K562 (cell line): ENCODE data around the gene PRAME. TPM values are rescaled to one million over a fixed set of nuclear protein-coding genes. Genes with fewer than 3 reads are reported as not detected.
A peak's percentile ranks its signal among the peaks of the same experiment; 100 is the strongest.

ENCODE experiments used
- ELF4 ChIP-seq: fragments of 450-650 bp; formaldehyde crosslinking; IDR thresholded peaks from 2 replicates; pipeline ENCODE4 v1.4.0; 2022; ENCODE audit warnings: missing genetic modification characterization
- FOXM1 ChIP-seq, 2 experiments: fragments of 450-650 bp in 1 of 2; sonication (generic) in 1 of 2; formaldehyde crosslinking in 1 of 2; IDR thresholded peaks; 2 replicates each; pipeline versions ENCODE4 v1.6.1 to v1.9.0; 2017 to 2022; ENCODE audit warnings: low read depth in 2 of 2, mild to moderate bottlenecking in 2 of 2, missing genetic modification reagents in 1 of 2, moderate library complexity in 1 of 2
- MCM7 ChIP-seq, 2 experiments: fragments of 450-650 bp; IDR thresholded peaks; 2 replicates each; pipeline ENCODE4 v1.6.1; 2016 to 2018
- OTX1 ChIP-seq: fragments of 450-650 bp; formaldehyde crosslinking; IDR thresholded peaks from 2 replicates; pipeline ENCODE4 v1.4.0; 2022; ENCODE audit warnings: mild to moderate bottlenecking
- XRCC5 ChIP-seq: fragments of 200-400 bp; formaldehyde crosslinking; IDR thresholded peaks from 2 replicates; pipeline ENCODE4 v1.6.1; 2017; ENCODE audit warnings: low read depth, mild to moderate bottlenecking, low read length
- ZFP30 ChIP-seq: fragments of 250-450 bp; sonication (Bioruptor Pico); IDR thresholded peaks from 2 replicates; pipeline ENCODE4 v1.8.0; 2022; ENCODE audit warnings: moderate library complexity, mild to moderate bottlenecking, inconsistent platforms, borderline replicate concordance
- ZNF134 ChIP-seq: fragments of 250-450 bp; sonication (Bioruptor Pico); conservative IDR thresholded peaks from 2 replicates; pipeline ENCODE4 v1.4.0; 2020
- ZNF324 ChIP-seq: fragments of 250-450 bp; sonication (Bioruptor Pico); IDR thresholded peaks from 2 replicates; pipeline ENCODE4 v1.4.0; 2020; ENCODE audit warnings: mild to moderate bottlenecking
- polyA plus RNA-seq, 8 experiments: library from polyadenylated mRNA; depleted of rRNA in 4 of 8; stranded (reverse) in 5 of 8; unstranded in 3 of 8; fragments of >200 nt; fragmentation: Nextera tagmentation in 2 of 8; fragmentation: Illumina TruSeq in 1 of 8; extraction: Ambion mirVana in 2 of 8; extraction: Trizol in 1 of 8; gene quantifications; 2 replicates each; pipeline versions ENCODE4 v1.2.1 to v1.2.3, GENCODE V29; 2011 to 2014; ENCODE audit warnings: inconsistent platforms in 1 of 8, missing spikeins in 1 of 8
- total RNA-seq, 7 experiments: library from RNA; depleted of rRNA in 6 of 7; stranded (reverse); fragments of >200 nt in 6 of 7; fragmentation: Illumina TruSeq in 2 of 7; extraction: Trizol in 2 of 7; gene quantifications; 2 replicates each; pipeline versions ENCODE4 v1.2.1 to v1.2.3, GENCODE V29; 2011 to 2021; ENCODE audit warnings: low replicate concordance in 1 of 7
- TF ChIP-seq, protein P1 (sequence below): fragments of 450-650 bp; formaldehyde crosslinking; IDR thresholded peaks from 2 replicates; pipeline ENCODE4 v1.4.0; 2022; ENCODE audit warnings: missing genetic modification characterization
- TF ChIP-seq, protein P2 (sequence below), 2 experiments: fragments of 150-350 bp in 1 of 2; IDR thresholded peaks; 2 replicates each; pipeline ENCODE4 v1.6.1; 2012 to 2016; ENCODE audit warnings: low read depth in 2 of 2, low read length in 2 of 2, mild to moderate bottlenecking in 1 of 2, moderate library complexity in 1 of 2
- TF ChIP-seq, protein P3 (sequence below): sonication (generic); formaldehyde crosslinking; IDR thresholded peaks from 2 replicates; pipeline ENCODE4 v1.8.0; 2023; ENCODE audit warnings: missing genetic modification reagents, mild to moderate bottlenecking, borderline replicate concordance
- TF ChIP-seq, protein P4 (sequence below), 2 experiments: fragments of 450-650 bp in 1 of 2; sonication (generic) in 1 of 2; formaldehyde crosslinking; conservative IDR thresholded peaks; 2 replicates each; pipeline versions ENCODE4 v1.4.0 to v1.8.1; 2020 to 2022; ENCODE audit warnings: mild to moderate bottlenecking in 1 of 2, missing genetic modification reagents in 1 of 2
- TF ChIP-seq, protein P5 (sequence below): sonication (generic); formaldehyde crosslinking; IDR thresholded peaks from 2 replicates; pipeline ENCODE4 v1.8.1; 2022; ENCODE audit warnings: missing genetic modification reagents

Gene PRAME
- total and polyA plus RNA-seq, 9 of the 15 experiments (the other 6 are each of a cell fraction or from before 2014, with no cell fraction given), result 662 to 2,141 (median 1,142) TPM

DNA sequence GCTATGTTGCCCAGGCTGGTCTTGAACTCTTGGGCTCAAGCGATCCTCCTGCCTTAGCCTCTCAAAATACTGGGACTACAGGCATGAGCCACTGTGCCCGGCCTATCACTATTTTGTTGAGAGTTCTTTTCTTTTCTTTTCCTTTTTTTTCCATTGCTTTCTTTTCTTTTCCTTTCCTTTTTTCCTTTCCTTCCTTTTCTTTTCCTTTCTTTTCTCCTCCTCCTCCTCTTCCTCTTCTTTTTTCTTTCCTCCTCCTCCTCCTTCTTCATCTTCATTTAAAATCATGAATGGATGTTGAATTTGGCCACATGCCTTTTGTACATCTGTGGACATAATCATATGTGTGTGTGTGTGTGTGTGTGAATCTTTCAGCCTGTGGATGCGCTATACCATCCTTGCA is 25.7 kb upstream of the PRAME start (continued):
- TF ChIP-seq, protein P1, sequence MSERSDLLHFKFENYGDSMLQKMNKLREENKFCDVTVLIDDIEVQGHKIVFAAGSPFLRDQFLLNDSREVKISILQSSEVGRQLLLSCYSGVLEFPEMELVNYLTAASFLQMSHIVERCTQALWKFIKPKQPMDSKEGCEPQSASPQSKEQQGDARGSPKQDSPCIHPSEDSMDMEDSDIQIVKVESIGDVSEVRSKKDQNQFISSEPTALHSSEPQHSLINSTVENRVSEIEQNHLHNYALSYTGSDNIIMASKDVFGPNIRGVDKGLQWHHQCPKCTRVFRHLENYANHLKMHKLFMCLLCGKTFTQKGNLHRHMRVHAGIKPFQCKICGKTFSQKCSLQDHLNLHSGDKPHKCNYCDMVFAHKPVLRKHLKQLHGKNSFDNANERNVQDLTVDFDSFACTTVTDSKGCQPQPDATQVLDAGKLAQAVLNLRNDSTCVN (CRISPR knock-in tag), result peak; percentile 98
- TF ChIP-seq XRCC5 (no peak), FOXM1 (IDR thresholded peaks at IDR 0.05; ENCODE audit: low read depth) (no peak), FOXM1 (CRISPR knock-in tag; IDR thresholded peaks at IDR 0.05; ENCODE audit: low read depth) (no peak), ZNF324 (CRISPR knock-in tag) (no peak), MCM7 (IDR thresholded peaks at IDR 0.05) (no peak), ELF4 (peak; percentile 96), OTX1 (peak; percentile 98), ZNF134 (CRISPR knock-in tag) (0 out of 2 replicates have a peak, but pooled peaks have one; percentile 15), ZFP30 (CRISPR knock-in tag) (peak; percentile 48; the same call in 1 of the 2 replicates)
- TF ChIP-seq, protein P2, sequence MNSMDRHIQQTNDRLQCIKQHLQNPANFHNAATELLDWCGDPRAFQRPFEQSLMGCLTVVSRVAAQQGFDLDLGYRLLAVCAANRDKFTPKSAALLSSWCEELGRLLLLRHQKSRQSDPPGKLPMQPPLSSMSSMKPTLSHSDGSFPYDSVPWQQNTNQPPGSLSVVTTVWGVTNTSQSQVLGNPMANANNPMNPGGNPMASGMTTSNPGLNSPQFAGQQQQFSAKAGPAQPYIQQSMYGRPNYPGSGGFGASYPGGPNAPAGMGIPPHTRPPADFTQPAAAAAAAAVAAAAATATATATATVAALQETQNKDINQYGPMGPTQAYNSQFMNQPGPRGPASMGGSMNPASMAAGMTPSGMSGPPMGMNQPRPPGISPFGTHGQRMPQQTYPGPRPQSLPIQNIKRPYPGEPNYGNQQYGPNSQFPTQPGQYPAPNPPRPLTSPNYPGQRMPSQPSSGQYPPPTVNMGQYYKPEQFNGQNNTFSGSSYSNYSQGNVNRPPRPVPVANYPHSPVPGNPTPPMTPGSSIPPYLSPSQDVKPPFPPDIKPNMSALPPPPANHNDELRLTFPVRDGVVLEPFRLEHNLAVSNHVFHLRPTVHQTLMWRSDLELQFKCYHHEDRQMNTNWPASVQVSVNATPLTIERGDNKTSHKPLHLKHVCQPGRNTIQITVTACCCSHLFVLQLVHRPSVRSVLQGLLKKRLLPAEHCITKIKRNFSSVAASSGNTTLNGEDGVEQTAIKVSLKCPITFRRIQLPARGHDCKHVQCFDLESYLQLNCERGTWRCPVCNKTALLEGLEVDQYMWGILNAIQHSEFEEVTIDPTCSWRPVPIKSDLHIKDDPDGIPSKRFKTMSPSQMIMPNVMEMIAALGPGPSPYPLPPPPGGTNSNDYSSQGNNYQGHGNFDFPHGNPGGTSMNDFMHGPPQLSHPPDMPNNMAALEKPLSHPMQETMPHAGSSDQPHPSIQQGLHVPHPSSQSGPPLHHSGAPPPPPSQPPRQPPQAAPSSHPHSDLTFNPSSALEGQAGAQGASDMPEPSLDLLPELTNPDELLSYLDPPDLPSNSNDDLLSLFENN (IDR thresholded peaks at IDR 0.05; ENCODE audit: low read depth in 2 of 2, low read length in 2 of 2), result no peak
- TF ChIP-seq, protein P3, sequence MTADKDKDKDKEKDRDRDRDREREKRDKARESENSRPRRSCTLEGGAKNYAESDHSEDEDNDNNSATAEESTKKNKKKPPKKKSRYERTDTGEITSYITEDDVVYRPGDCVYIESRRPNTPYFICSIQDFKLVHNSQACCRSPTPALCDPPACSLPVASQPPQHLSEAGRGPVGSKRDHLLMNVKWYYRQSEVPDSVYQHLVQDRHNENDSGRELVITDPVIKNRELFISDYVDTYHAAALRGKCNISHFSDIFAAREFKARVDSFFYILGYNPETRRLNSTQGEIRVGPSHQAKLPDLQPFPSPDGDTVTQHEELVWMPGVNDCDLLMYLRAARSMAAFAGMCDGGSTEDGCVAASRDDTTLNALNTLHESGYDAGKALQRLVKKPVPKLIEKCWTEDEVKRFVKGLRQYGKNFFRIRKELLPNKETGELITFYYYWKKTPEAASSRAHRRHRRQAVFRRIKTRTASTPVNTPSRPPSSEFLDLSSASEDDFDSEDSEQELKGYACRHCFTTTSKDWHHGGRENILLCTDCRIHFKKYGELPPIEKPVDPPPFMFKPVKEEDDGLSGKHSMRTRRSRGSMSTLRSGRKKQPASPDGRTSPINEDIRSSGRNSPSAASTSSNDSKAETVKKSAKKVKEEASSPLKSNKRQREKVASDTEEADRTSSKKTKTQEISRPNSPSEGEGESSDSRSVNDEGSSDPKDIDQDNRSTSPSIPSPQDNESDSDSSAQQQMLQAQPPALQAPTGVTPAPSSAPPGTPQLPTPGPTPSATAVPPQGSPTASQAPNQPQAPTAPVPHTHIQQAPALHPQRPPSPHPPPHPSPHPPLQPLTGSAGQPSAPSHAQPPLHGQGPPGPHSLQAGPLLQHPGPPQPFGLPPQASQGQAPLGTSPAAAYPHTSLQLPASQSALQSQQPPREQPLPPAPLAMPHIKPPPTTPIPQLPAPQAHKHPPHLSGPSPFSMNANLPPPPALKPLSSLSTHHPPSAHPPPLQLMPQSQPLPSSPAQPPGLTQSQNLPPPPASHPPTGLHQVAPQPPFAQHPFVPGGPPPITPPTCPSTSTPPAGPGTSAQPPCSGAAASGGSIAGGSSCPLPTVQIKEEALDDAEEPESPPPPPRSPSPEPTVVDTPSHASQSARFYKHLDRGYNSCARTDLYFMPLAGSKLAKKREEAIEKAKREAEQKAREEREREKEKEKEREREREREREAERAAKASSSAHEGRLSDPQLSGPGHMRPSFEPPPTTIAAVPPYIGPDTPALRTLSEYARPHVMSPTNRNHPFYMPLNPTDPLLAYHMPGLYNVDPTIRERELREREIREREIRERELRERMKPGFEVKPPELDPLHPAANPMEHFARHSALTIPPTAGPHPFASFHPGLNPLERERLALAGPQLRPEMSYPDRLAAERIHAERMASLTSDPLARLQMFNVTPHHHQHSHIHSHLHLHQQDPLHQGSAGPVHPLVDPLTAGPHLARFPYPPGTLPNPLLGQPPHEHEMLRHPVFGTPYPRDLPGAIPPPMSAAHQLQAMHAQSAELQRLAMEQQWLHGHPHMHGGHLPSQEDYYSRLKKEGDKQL (CRISPR knock-in tag), result no peak
- TF ChIP-seq, protein P4, sequence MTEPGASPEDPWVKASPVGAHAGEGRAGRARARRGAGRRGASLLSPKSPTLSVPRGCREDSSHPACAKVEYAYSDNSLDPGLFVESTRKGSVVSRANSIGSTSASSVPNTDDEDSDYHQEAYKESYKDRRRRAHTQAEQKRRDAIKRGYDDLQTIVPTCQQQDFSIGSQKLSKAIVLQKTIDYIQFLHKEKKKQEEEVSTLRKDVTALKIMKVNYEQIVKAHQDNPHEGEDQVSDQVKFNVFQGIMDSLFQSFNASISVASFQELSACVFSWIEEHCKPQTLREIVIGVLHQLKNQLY (CRISPR knock-in tag; conservative IDR thresholded peaks at IDR 0.05), result 0 out of 4 replicates have a peak, but pooled peaks of 1 of the 2 experiments have one; percentile 31
- TF ChIP-seq, protein P5, sequence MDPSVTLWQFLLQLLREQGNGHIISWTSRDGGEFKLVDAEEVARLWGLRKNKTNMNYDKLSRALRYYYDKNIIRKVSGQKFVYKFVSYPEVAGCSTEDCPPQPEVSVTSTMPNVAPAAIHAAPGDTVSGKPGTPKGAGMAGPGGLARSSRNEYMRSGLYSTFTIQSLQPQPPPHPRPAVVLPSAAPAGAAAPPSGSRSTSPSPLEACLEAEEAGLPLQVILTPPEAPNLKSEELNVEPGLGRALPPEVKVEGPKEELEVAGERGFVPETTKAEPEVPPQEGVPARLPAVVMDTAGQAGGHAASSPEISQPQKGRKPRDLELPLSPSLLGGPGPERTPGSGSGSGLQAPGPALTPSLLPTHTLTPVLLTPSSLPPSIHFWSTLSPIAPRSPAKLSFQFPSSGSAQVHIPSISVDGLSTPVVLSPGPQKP (CRISPR knock-in tag), result no peak
